DMS53 treated with DMSO at 0.1 percent for 48 hours (cell line): Measurements from ENCODE around the gene LDB2.

Experiments
- DNase-seq: peaks from one replicate; lab custom pipeline; 2025; ENCODE audit not compliant: unreplicated experiment; lab: John Stamatoyannopoulos, UW

LDB2 gene

GRCh38 chr4:16728111-16728510, 170.3 kb downstream of the LDB2 start:
- DNase-seq: no peak

GRCh38 chr4:16727218-16727617, 171.2 kb downstream of the LDB2 start:
- DNase-seq: no peak

- DNase-seq: no peak
These were observed 171.9 kb downstream of the LDB2 start for GRCh38 chr4:16726368-16727050.

- no peak for DNase-seq
These were observed 173.2 kb downstream of the LDB2 start for GRCh38 chr4:16725252-16725651.

GRCh38 chr4:16722416-16722815, 176.0 kb downstream of the LDB2 start:
- DNase-seq: no peak

GRCh38 chr4:16721613-16722291, 176.7 kb downstream of the LDB2 start:
- no peak for DNase-seq

GRCh38 chr4:16720761-16721160, 177.7 kb downstream of the LDB2 start:
- DNase-seq: no peak

GRCh38 chr4:16717266-16717970, 181.0 kb downstream of the LDB2 start:
- no peak for DNase-seq

- no peak for DNase-seq
These were observed 183.0 kb downstream of the LDB2 start for GRCh38 chr4:16715482-16715881.

GRCh38 chr4:16714191-16714590, 184.3 kb downstream of the LDB2 start:
- no peak for DNase-seq

GRCh38 chr4:16713696-16714095, 184.7 kb downstream of the LDB2 start:
- DNase-seq: no peak

GRCh38 chr4:16713271-16713670, 185.2 kb downstream of the LDB2 start:
- no peak for DNase-seq

GRCh38 chr4:16710198-16710597, 188.2 kb downstream of the LDB2 start:
- DNase-seq: no peak

GRCh38 chr4:16707874-16708273, 190.6 kb downstream of the LDB2 start:
- DNase-seq: no peak

- DNase-seq: no peak
These were observed 192.2 kb downstream of the LDB2 start for GRCh38 chr4:16706251-16706650.

- DNase-seq: no peak
These were observed 193.1 kb downstream of the LDB2 start for GRCh38 chr4:16705341-16705740.

GRCh38 chr4:16704489-16704888, 194.0 kb downstream of the LDB2 start:
- no peak for DNase-seq

- no peak for DNase-seq
These were observed 202.5 kb downstream of the LDB2 start for GRCh38 chr4:16695896-16696295.

GRCh38 chr4:16694884-16695276, 203.6 kb downstream of the LDB2 start:
- DNase-seq: no peak

- no peak for DNase-seq
These were observed 204.1 kb downstream of the LDB2 start for GRCh38 chr4:16694173-16694883.

- DNase-seq: no peak
These were observed 204.8 kb downstream of the LDB2 start for GRCh38 chr4:16693641-16694040.
